CD14-positive monocyte (primary cell): Measurements from ENCODE around the gene ZNF710. TPM values are rescaled to one million over a fixed set of nuclear protein-coding genes. Genes with fewer than 3 reads are reported as not detected.
A peak's percentile ranks its signal among the peaks of the same experiment; 100 is the strongest.

Experiments used
- DNase-seq, 3 donors: peaks; one replicate each; pipeline ENCODE4 v3.0.0-alpha.2; 2011 to 2022
- H2AFZ ChIP-seq: 2 replicates; pipeline ENCODE4 v1.6.0; 2012; ENCODE audit warnings: mild to moderate bottlenecking, low read depth, low read length, inconsistent platforms; ENCODE audit not compliant: insufficient read depth, poor library complexity, severe bottlenecking
- H3K27ac ChIP-seq, 2 donors: 1 replicate in 1 of 2; 2 replicates in 1 of 2; pipeline ENCODE4 v1.5.1; 2012 to 2013; ENCODE audit warnings: low read length in 2 of 2, control low read depth in 1 of 2, inconsistent platforms in 1 of 2, low read depth in 1 of 2, mild to moderate bottlenecking in 1 of 2
- H3K27me3 ChIP-seq, 2 donors: one replicate each; pipeline versions ENCODE4 v1.6.0 to v1.6.1; 2011 to 2013; ENCODE audit warnings: low read length in 2 of 2; ENCODE audit not compliant: control insufficient read depth in 2 of 2, insufficient read depth in 2 of 2
- H3K36me3 ChIP-seq, 2 donors: replicated peaks in 1 of 2; 1 replicate in 1 of 2; 2 replicates in 1 of 2; pipeline versions ENCODE4 v1.5.1 to v1.6.1; 2012 to 2013; ENCODE audit warnings: low read length in 2 of 2, control low read depth in 1 of 2, inconsistent platforms in 1 of 2, mild to moderate bottlenecking in 1 of 2; ENCODE audit not compliant: insufficient read depth in 2 of 2, control insufficient read depth in 1 of 2
- H3K4me1 ChIP-seq, 2 donors: 1 replicate in 1 of 2; 2 replicates in 1 of 2; pipeline versions ENCODE4 v1.5.1 to v1.6.1; 2012 to 2013; ENCODE audit warnings: low read length in 2 of 2, control low read depth in 1 of 2, inconsistent platforms in 1 of 2, mild to moderate bottlenecking in 1 of 2, moderate library complexity in 1 of 2; ENCODE audit not compliant: insufficient read depth in 2 of 2, control insufficient read depth in 1 of 2
- H3K4me2 ChIP-seq: replicated peaks from 2 replicates; pipeline ENCODE3; 2012; ENCODE audit warnings: low read length, moderate library complexity, mild to moderate bottlenecking; ENCODE audit not compliant: poor library complexity, severe bottlenecking; ENCODE audit errors: extremely low read depth
- H3K4me3 ChIP-seq, 3 experiments: fragments of 200-600 bp in 1 of 3; sonication (generic) in 1 of 3; replicated peaks in 1 of 3; 1 replicate in 2 of 3; 2 replicates in 1 of 3; pipeline ENCODE4 v1.5.1; 2011 to 2013; ENCODE audit warnings: low read length in 3 of 3, mild to moderate bottlenecking in 3 of 3, control low read depth in 2 of 3, low read depth in 2 of 3, inconsistent platforms in 1 of 3, moderate library complexity in 1 of 3
- H3K79me2 ChIP-seq: 2 replicates; pipeline ENCODE4 v1.6.0; 2012; ENCODE audit warnings: mild to moderate bottlenecking, control low read depth, inconsistent platforms, low read length, moderate library complexity; ENCODE audit not compliant: insufficient read depth
- H3K9ac ChIP-seq: 2 replicates; pipeline ENCODE4 v1.6.0; 2017; ENCODE audit warnings: low read length, mild to moderate bottlenecking; ENCODE audit not compliant: insufficient read depth, poor library complexity, severe bottlenecking
- H3K9me3 ChIP-seq, 2 donors: replicated peaks in 1 of 2; 1 replicate in 1 of 2; 2 replicates in 1 of 2; pipeline versions ENCODE4 v1.5.1 to v1.6.1; 2012 to 2013; ENCODE audit warnings: low read length in 2 of 2, control low read depth in 1 of 2; ENCODE audit not compliant: control insufficient read depth in 1 of 2, insufficient read depth in 1 of 2
- H4K20me1 ChIP-seq: 2 replicates; pipeline ENCODE4 v1.6.0; 2012; ENCODE audit warnings: mild to moderate bottlenecking, low read length, control low read depth, moderate library complexity; ENCODE audit not compliant: insufficient read depth
- H3K27ac Mint-ChIP-seq, 7 donors: one replicate each; pipeline ENCODE4 v1.8.0; 2020; ENCODE audit warnings: mild to moderate bottlenecking in 7 of 7, mixed read lengths in 7 of 7, moderate library complexity in 6 of 7, inconsistent platforms in 2 of 7
- H3K27me3 Mint-ChIP-seq, 3 donors: one replicate each; pipeline ENCODE4 v1.8.0; 2021 to 2022; ENCODE audit warnings: low read depth in 3 of 3, mild to moderate bottlenecking in 3 of 3, mixed read lengths in 3 of 3, moderate library complexity in 3 of 3, inconsistent platforms in 1 of 3
- H3K36me3 Mint-ChIP-seq, 2 donors: one replicate each; pipeline ENCODE4 v1.8.0; 2020; ENCODE audit warnings: mixed read lengths in 2 of 2, inconsistent platforms in 1 of 2, mild to moderate bottlenecking in 1 of 2
- H3K4me1 Mint-ChIP-seq: one replicate; pipeline ENCODE4 v1.8.0; 2020; ENCODE audit warnings: mild to moderate bottlenecking, mixed read lengths
- H3K4me3 Mint-ChIP-seq, 2 donors: one replicate each; pipeline ENCODE4 v1.8.0; 2020; ENCODE audit warnings: mild to moderate bottlenecking in 2 of 2, mixed read lengths in 2 of 2, moderate library complexity in 1 of 2
- H3K9me3 Mint-ChIP-seq, 7 donors: one replicate each; pipeline ENCODE4 v1.8.0; 2020 to 2022; ENCODE audit warnings: mixed read lengths in 7 of 7, mild to moderate bottlenecking in 6 of 7, moderate library complexity in 6 of 7, inconsistent platforms in 2 of 7
- CTCF ChIP-seq: fragments of 200-600 bp; IDR thresholded peaks from one replicate; pipeline ENCODE4 v1.8.0; 2022; ENCODE audit warnings: antibody characterized with exemption, mild to moderate bottlenecking
- WGBS: methylation state at CpG from one replicate; pipeline ENCODE4 v1.1.5; 2013; ENCODE audit warnings: missing lambda C conversion rate; ENCODE audit not compliant: insufficient coverage; 5-methylcytosine and 5-hydroxymethylcytosine counted together
- intact Hi-C, 2 donors: fragments of 100-400 bp; cut with micrococcal nuclease; formaldehyde crosslinking; loops; one replicate each; pipeline versions ENCODE4 v1.15.0 to v1.15.1; 2023
- polyA plus RNA-seq, 3 donors: library from polyadenylated mRNA; depleted of rRNA in 1 of 3; unstranded in 2 of 3; stranded (reverse) in 1 of 3; fragments of 300-500 nt in 2 of 3; fragments of >200 nt in 1 of 3; fragmentation: Illumina TruSeq in 2 of 3; gene quantifications; 1 replicate in 2 of 3; 2 replicates in 1 of 3; pipeline ENCODE4 v1.2.3, GENCODE V29; 2012 to 2021

Gene ZNF710
- polyA plus RNA-seq, 3 donors, result 3.4 to 45.6 (median 4.8) TPM

- no peaks in the 10 kb centered on the region for H3K9me3 Mint-ChIP-seq
- Histone ChIP-seq H3K9ac (no peak overlapping the region), H3K27ac (no peak overlapping the region), H3K4me1 (peaks cover 9 to 19% of the 10 kb centered on the region in 2 donors), H3K36me3 (peaks cover 53 to 72% of the 10 kb centered on the region in 2 donors), H3K9me3 (no peaks in the 10 kb centered on the region), H3K27me3 (no peaks in the 10 kb centered on the region), H2AFZ (no peak overlapping the region), H3K4me2 (no peak overlapping the region), H4K20me1 (peaks cover 13% of the 10 kb centered on the region), H3K4me3 (no peak overlapping the region), H3K79me2 (peaks cover 20% of the 10 kb centered on the region)
- intact Hi-C loops, result loop anchor here (2.0 to 5.0 kb wide), 5 partner anchors 190 to 350 kb away; no protein-coding TSS in a partner anchor
- no peak overlapping the region for H3K4me3 Mint-ChIP-seq
- DNase-seq, result peak in 1 of 3 donors; percentile 25
- H3K27ac Mint-ChIP-seq, result peak overlapping the region in 3 of 7 donors; percentile 37 to 75 (median 54)
- H3K4me1 Mint-ChIP-seq, result peaks cover 17% of the 10 kb centered on the region
- H3K27me3 Mint-ChIP-seq, result peaks cover 0 to 3% (median 2%) of the 10 kb centered on the region in 3 donors
- TF ChIP-seq CTCF, result no peak
- peaks cover 57 to 84% of the 10 kb centered on the region in 2 donors for H3K36me3 Mint-ChIP-seq
- 89% methylated on average over 14 of the region's 20 CpGs for WGBS
These were observed 86.5 kb downstream of the ZNF710 start for GRCh38 chr15:90087454-90088154.

- Mint-ChIP-seq H3K4me1 (peaks cover 18% of the 10 kb centered on the region), H3K4me3 (no peak overlapping the region), H3K9me3 (no peaks in the 10 kb centered on the region), H3K27ac (peak overlapping the region in 2 of 7 donors; percentile 10 to 78), H3K36me3 (peaks cover 38 to 68% of the 10 kb centered on the region in 2 donors), H3K27me3 (peaks cover 0 to 1% (median 1%) of the 10 kb centered on the region in 3 donors)
- no peaks in the 10 kb centered on the region for H3K27me3 ChIP-seq
- H3K4me3 ChIP-seq, result no peak overlapping the region
- intact Hi-C loops, result no loop called here
- no peak overlapping the region for H3K27ac ChIP-seq
- no peak for TF ChIP-seq CTCF
- H2AFZ ChIP-seq, result no peak overlapping the region
- H3K79me2 ChIP-seq, result peaks cover 46% of the 10 kb centered on the region
- 96% methylated on average over 10 of the region's 11 CpGs for WGBS
- H3K9ac ChIP-seq, result no peak overlapping the region
- H4K20me1 ChIP-seq, result peaks cover 19% of the 10 kb centered on the region
- peaks cover 9 to 16% of the 10 kb centered on the region in 2 donors for H3K4me1 ChIP-seq
- H3K9me3 ChIP-seq, result no peaks in the 10 kb centered on the region
- DNase-seq, result no peak
- no peak overlapping the region for H3K4me2 ChIP-seq
- H3K36me3 ChIP-seq, result peaks cover 38 to 54% of the 10 kb centered on the region in 2 donors
These were observed 89.2 kb downstream of the ZNF710 start for GRCh38 chr15:90090226-90090848.
